SK-N-MC (cell line): Measurements from ENCODE around the gene PLPP3.

ENCODE experiments used
- DNase-seq: peaks from one replicate; pipeline ENCODE4 v3.0.0-alpha.2; 2011; ENCODE audit warnings: low read depth, low spot score
- H3K27ac ChIP-seq: fragments of 200-600 bp; sonication (generic); 2 replicates; pipeline ENCODE4 v1.5.1; 2016; ENCODE audit warnings: mixed run types
- H3K36me3 ChIP-seq: fragments of 200-600 bp; sonication (generic); 2 replicates; pipeline ENCODE4 v1.6.1; 2017; ENCODE audit warnings: antibody characterized with exemption, low read length, mixed read lengths; ENCODE audit not compliant: insufficient read depth
- H3K4me3 ChIP-seq: fragments of 200-600 bp; sonication (generic); 2 replicates; pipeline ENCODE4 v1.5.1; 2016
- H3K9ac ChIP-seq: fragments of 200-600 bp; sonication (generic); 2 replicates; pipeline ENCODE4 v1.8.0; 2017; ENCODE audit warnings: mixed run types, mixed read lengths; ENCODE audit not compliant: insufficient read length
- H3K9me3 ChIP-seq: fragments of 200-600 bp; sonication (generic); 2 replicates; pipeline ENCODE4 v1.6.1; 2017; ENCODE audit warnings: low read depth, mild to moderate bottlenecking, antibody characterized with exemption, low read length, moderate library complexity, mixed read lengths
- EZH2 ChIP-seq: fragments of 200-600 bp; sonication (generic); IDR thresholded peaks from one replicate; pipeline ENCODE4 v1.6.1; 2017; ENCODE audit warnings: antibody characterized with exemption
- FOXP2 ChIP-seq: optimal IDR thresholded peaks from 2 replicates; pipeline ENCODE3; 2011; ENCODE audit warnings: mild to moderate bottlenecking, moderate library complexity; ENCODE audit not compliant: insufficient read depth; ENCODE audit errors: extremely low read length, control extremely low read depth
- POLR2AphosphoS5 ChIP-seq: IDR thresholded peaks from 2 replicates; pipeline ENCODE4 v1.6.1; 2012; ENCODE audit warnings: mild to moderate bottlenecking, low read depth, low read length, borderline replicate concordance

Gene PLPP3

DNA sequence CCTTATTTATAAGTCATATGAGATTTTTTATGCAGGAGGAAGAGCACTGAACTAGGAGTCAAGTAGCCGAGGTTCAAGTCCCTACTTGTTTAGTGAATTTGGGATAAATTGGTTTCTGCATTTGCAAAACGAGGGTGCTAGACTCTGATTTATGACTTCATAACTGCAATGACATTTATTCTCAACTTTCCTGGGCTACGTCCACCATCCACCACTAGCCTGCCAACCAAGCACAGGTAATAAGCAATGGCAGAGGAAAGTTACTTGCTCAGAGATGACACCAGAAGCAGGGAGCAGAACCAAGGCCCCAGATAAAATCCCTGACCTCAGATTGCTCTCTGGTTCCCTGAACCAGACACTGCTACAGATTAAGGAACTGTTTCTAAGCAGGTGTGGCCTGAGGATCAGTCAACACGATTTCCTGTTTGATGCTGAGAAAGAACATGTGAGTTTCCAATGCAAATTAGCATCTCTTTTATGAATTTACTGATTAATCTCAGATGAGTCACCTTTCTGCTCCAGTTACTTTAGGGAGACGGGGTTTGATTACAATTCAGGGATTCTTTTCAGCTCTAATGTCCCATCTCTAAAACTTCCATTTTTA lies 52.7 kb downstream of the PLPP3 start:
- DNase-seq: no peak

DNA sequence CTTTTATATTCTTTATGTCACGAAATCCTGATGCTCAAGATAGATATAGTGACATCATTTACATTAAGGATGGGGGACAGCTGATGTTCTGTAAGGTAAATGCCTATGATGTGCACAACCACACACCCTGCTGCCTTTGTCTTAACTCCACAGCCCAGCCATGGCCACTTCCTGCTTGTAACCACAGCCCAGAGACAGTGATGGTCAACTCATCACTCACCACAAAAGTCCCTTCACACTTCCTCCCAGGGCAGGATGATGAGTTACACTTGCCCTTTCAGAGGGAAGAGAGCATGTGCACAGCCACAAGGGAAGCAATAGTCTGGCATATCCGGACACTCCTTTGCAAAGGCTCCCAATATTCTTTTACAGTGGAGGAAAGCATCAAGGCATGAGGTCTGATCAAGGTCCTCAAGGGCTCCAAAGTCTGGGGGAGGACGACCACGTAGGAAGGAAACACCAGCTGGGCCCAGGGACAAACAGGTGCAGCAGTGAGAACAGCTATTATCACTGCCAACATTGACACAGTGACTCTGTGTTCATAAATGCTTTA lies 53.8 kb downstream of the PLPP3 start:
- no peaks in the 10 kb centered on the region for H3K9me3 ChIP-seq
- no peaks in the 10 kb centered on the region for H3K36me3 ChIP-seq
- no peak overlapping the region for H3K4me3 ChIP-seq
- H3K9ac ChIP-seq: no peak overlapping the region
- no peak for DNase-seq
- no peak overlapping the region for H3K27ac ChIP-seq
- no peak for TF ChIP-seq POLR2AphosphoS5

More for the DNA sequence above, 52.7 kb downstream of the PLPP3 start:
- no peaks in the 10 kb centered on the region for H3K36me3 ChIP-seq
- TF ChIP-seq EZH2 (no peak), POLR2AphosphoS5 (no peak), FOXP2 (no peak)
- no peak overlapping the region for H3K27ac ChIP-seq
- H3K4me3 ChIP-seq: no peak overlapping the region
- H3K9me3 ChIP-seq: no peaks in the 10 kb centered on the region
- H3K9ac ChIP-seq: no peak overlapping the region

DNA sequence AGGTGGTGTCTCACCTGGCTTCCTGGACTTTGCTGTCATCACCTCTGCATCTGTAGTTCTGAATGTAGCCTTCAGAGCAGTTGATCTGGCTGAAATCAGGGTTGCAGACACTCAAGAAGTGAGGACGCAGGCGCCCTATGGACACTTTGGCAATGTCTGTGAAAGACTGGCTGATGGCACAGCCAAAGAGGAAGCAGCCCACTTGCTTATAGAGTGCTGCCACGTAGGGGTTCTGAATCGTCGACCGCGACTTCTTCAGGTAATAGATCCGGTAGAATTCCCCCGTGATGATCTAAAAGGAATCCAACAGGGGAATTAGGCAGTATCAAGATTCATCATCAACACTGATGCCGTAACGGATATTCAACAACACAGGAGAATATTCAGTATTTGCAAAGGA lies 55.1 kb downstream of the PLPP3 start:
- Histone ChIP-seq H3K9me3 (no peaks in the 10 kb centered on the region), H3K36me3 (no peaks in the 10 kb centered on the region), H3K9ac (no peak overlapping the region), H3K27ac (no peak overlapping the region), H3K4me3 (no peak overlapping the region)
- DNase-seq: no peak
- no peak for TF ChIP-seq FOXP2
- no peak for TF ChIP-seq EZH2
- TF ChIP-seq POLR2AphosphoS5: no peak

DNA sequence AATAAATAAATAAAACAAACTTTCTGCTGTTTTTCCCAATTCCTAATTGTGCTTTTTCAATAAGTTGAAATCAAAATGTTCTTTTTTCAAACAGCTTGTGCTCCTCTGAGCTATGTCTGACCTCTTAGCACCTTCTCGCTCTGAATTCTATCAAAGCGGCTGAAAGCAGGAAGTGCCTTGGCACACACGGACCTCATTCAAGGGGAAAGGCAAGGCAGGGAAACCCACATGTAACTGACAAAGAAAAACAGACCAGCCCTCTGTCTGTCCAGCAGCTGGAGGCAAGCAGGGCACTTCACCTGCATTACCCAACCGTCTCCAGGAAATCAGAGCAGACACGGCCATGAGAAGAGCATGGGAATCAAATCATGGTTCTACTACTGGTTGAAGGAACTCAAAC lies 56.7 kb downstream of the PLPP3 start:
- DNase-seq: no peak
- H3K4me3 ChIP-seq: no peak overlapping the region
- no peak overlapping the region for H3K9ac ChIP-seq
- TF ChIP-seq POLR2AphosphoS5 (no peak), FOXP2 (no peak), EZH2 (no peak)
- no peaks in the 10 kb centered on the region for H3K9me3 ChIP-seq
- H3K27ac ChIP-seq: no peak overlapping the region
- H3K36me3 ChIP-seq: no peaks in the 10 kb centered on the region

DNA sequence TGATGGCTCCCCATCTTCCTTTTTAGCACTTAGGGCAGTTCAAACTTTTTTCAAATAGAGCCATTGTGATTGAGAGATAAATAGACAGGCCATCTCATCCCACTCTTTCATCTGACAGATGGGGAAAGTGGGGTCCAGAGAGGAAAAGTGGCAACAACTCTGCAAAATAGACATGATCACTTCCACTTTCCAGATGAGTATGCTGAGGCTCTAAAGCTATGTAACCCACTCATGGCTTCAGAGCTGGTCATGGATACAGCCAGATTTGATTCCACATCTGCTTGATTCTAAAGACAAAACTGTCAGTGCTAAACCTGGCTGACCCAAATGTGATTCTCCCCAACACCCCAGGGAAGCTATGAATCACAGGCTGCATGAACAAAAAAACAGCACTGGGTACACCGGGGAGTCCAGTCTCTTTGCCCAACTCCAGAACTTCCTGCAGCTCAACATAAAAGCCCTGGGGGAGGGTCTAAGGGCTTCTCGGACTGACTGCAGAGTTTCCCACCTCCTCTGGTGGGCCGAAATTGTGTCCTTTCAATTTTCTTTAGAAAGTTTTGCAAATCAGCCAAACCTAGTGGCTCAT lies 59.3 kb downstream of the PLPP3 start:
- Histone ChIP-seq H3K9ac (no peak overlapping the region), H3K27ac (no peak overlapping the region), H3K9me3 (no peaks in the 10 kb centered on the region), H3K36me3 (no peaks in the 10 kb centered on the region), H3K4me3 (no peak overlapping the region)
- no peak for TF ChIP-seq POLR2AphosphoS5
- TF ChIP-seq FOXP2: no peak
- TF ChIP-seq EZH2: no peak
- DNase-seq: no peak

DNA sequence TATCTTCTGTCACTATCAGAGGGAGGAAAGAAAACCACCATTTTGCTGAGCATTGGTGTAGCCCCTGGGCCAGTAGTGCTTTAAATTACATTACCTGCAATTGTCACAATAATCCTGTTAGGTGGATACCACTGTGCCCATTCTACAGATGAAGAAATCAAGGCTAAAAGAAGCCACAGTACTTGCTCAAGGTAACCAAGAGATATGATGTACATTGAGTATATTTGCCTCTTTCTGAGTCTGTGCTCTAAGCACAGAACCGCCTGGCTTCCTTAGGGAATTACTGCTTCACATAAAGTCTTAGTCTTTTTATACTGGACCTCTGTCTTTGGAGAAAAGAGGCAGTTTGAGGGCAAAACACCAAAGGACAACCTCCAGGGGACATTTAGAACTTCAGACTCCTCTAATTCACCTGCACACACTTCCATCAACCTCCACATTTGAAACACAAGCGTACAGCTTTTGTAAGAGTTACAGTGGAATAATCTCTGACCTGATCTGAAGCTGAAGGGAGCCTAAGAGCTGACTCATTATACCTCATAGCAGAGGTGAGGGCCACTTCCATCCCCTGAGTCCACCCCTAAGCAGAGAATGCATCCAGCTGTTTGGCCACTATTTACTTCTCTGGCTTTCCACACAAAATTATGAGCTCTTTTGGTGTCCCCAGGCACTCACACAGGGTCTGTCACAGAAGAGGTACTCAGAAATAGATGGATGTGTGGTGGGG lies 61.8 kb downstream of the PLPP3 start:
- TF ChIP-seq EZH2 (no peak), FOXP2 (no peak), POLR2AphosphoS5 (no peak)
- no peak for DNase-seq
- no peaks in the 10 kb centered on the region for H3K9me3 ChIP-seq
- H3K9ac ChIP-seq: no peak overlapping the region
- no peaks in the 10 kb centered on the region for H3K36me3 ChIP-seq
- no peak overlapping the region for H3K4me3 ChIP-seq
- H3K27ac ChIP-seq: no peak overlapping the region

DNA sequence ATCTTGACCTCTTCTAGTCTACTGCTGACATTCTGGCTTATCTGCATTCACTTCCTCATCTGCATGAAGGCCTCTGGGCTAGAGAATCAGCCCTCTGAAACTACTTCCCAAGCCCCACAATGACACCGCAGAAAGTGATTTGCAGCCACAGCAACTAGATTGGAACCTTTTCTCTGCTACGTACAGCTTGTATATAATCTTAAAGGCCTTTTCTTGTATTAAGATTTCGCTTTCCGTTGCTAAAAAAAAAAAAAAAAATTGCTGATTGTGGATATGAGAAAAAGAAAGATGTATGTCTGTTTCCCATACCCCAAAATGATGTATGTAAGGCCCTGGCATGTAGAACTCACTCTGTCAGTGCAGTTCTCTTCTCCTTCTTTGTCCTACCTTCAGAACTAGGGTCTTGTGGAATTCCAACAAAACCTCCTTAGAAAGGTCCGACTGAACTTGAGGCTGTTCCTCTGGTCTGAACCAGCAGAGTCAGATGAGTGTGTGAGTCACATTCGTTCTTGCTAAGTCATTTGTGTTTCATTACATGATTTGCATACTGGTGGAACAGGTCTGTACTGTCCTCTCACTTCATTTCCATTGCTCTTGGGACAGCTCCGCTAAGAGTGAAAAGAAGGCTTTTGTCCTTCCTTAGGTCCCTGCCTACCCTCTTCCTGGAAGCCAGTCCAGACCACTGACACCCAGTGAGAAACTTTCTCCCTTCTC lies 62.7 kb downstream of the PLPP3 start:
- H3K27ac ChIP-seq: no peak overlapping the region
- no peak overlapping the region for H3K9ac ChIP-seq
- no peaks in the 10 kb centered on the region for H3K9me3 ChIP-seq
- TF ChIP-seq EZH2 (no peak), POLR2AphosphoS5 (no peak), FOXP2 (no peak)
- no peak for DNase-seq
- H3K36me3 ChIP-seq: no peaks in the 10 kb centered on the region
- H3K4me3 ChIP-seq: no peak overlapping the region

DNA sequence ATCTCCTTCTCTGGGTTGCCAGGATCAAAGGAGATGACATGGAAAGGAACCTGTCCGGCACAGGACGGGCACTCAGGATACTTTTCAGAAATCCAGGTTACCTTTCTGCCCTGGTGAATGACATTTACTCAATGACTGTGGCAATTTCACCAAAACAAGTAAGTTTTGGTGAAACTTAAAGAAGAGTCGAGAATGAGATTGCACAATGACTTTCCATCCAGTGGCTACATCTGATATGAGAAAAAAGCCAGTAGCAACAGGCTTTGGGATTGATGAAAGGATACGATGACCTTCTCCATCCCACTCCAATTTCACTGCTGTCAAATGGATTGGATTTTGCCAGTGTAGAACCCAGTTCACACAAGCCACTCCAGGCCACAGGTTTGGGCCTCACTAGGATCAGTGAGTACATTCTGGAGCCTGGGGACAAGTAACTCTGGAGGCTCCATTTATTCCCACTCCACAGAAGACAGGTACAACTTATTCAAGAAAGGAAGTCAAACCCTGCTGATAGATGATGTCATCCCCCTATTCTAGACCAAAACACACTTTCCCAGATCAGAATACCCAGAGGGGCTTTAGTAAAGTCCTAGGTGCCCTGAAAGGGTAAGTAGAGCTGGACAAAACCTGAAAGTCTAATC lies 63.3 kb downstream of the PLPP3 start:
- H3K36me3 ChIP-seq: no peaks in the 10 kb centered on the region
- TF ChIP-seq FOXP2 (no peak), POLR2AphosphoS5 (no peak), EZH2 (no peak)
- DNase-seq: no peak
- H3K9ac ChIP-seq: no peak overlapping the region
- no peak overlapping the region for H3K4me3 ChIP-seq
- H3K27ac ChIP-seq: no peak overlapping the region
- H3K9me3 ChIP-seq: no peaks in the 10 kb centered on the region
